IMR-90 (cell line): Measurements from ENCODE around the gene ACTA1. TPM values are rescaled to one million over a fixed set of nuclear protein-coding genes. Genes with fewer than 3 reads are reported as not detected.

ENCODE experiments used
- ATAC-seq: fragments of 200-7000 bp; cut with Tn5 transposase; 2 replicates; pipeline ENCODE4 v1.9.1; 2020; ENCODE audit warnings: low read depth, mild to moderate bottlenecking, moderate library complexity
- BruUV-seq: library from RNA; stranded (reverse); fragments of 400-500 nt; replicated peaks from 2 replicates; lab custom pipeline; 2021; lab: Mats Ljungman, UMichigan
- CTCF ChIA-PET: fragments of 300-600 bp; formaldehyde crosslinking; extraction: SDS; loops from one replicate; lab custom pipeline; 2021; ENCODE audit warnings: antibody characterized with exemption; lab: Yijun Ruan, JAX
- POLR2A ChIA-PET: fragments of 300-600 bp; sonication (Branson Sonifier 250); formaldehyde crosslinking; loops from one replicate; lab custom pipeline; 2022; ENCODE audit warnings: antibody characterized with exemption; ENCODE audit not compliant: unreplicated experiment; lab: Charles Lee
- DNase-seq: peaks from one replicate; pipeline ENCODE4 v3.0.0; 2013
- H2AFZ ChIP-seq: replicated peaks from 2 replicates; pipeline ENCODE3; 2013; ENCODE audit warnings: low read length, mild to moderate bottlenecking; ENCODE audit not compliant: poor library complexity
- H2AK5ac ChIP-seq: 2 replicates; pipeline ENCODE4 v1.6.1; 2013; ENCODE audit warnings: low read depth, low read length, inconsistent platforms
- H2AK9ac ChIP-seq: replicated peaks from 2 replicates; pipeline ENCODE3; 2013; ENCODE audit warnings: mild to moderate bottlenecking, low read depth, low read length, moderate library complexity; ENCODE audit not compliant: poor library complexity
- H2BK120ac ChIP-seq: 2 replicates; pipeline ENCODE4 v1.6.1; 2013; ENCODE audit warnings: low read depth, low read length, inconsistent platforms
- H2BK15ac ChIP-seq: 3 replicates; pipeline ENCODE4 v1.6.1; 2013; ENCODE audit warnings: low read depth, low read length, inconsistent platforms
- H2BK20ac ChIP-seq: 2 replicates; pipeline ENCODE4 v1.6.1; 2013; ENCODE audit warnings: low read depth, mild to moderate bottlenecking, inconsistent platforms, low read length, moderate library complexity
- H2BK5ac ChIP-seq: 2 replicates; pipeline ENCODE4 v1.6.1; 2013; ENCODE audit warnings: mild to moderate bottlenecking, low read depth, low read length, inconsistent platforms; ENCODE audit not compliant: poor library complexity, severe bottlenecking
- H3K14ac ChIP-seq: replicated peaks from 2 replicates; pipeline ENCODE4 v1.6.1; 2013; ENCODE audit warnings: low read depth, low read length, inconsistent platforms
- H3K18ac ChIP-seq: 2 replicates; pipeline ENCODE4 v1.6.1; 2013; ENCODE audit warnings: low read depth, low read length, control low read depth
- H3K23ac ChIP-seq: 2 replicates; pipeline ENCODE4 v1.6.1; 2013; ENCODE audit warnings: low read depth, low read length, inconsistent platforms
- H3K27ac ChIP-seq: 2 replicates; pipeline ENCODE4 v1.5.1; 2013; ENCODE audit warnings: mild to moderate bottlenecking, control low read depth, low read length; ENCODE audit not compliant: insufficient read depth
- H3K27me3 ChIP-seq: 2 replicates; pipeline ENCODE4 v1.6.1; 2013; ENCODE audit warnings: low read length; ENCODE audit not compliant: control insufficient read depth, insufficient read depth
- H3K36me3 ChIP-seq: 2 replicates; pipeline ENCODE4 v1.6.1; 2013; ENCODE audit warnings: low read length, mixed read lengths; ENCODE audit not compliant: control insufficient read depth, insufficient read depth
- H3K4ac ChIP-seq: 2 replicates; pipeline ENCODE4 v1.6.1; 2013; ENCODE audit warnings: low read depth, low read length, inconsistent platforms
- H3K4me1 ChIP-seq: 2 replicates; pipeline ENCODE4 v1.6.1; 2013; ENCODE audit warnings: low read length, mixed read lengths; ENCODE audit not compliant: control insufficient read depth, insufficient read depth
- H3K4me2 ChIP-seq: 2 replicates; pipeline ENCODE4 v1.6.1; 2013; ENCODE audit warnings: low read depth, mild to moderate bottlenecking, control low read depth, low read length, moderate library complexity
- H3K4me3 ChIP-seq: 2 replicates; pipeline ENCODE4 v1.5.1; 2013; ENCODE audit warnings: low read depth, mild to moderate bottlenecking, control low read depth, low read length, moderate library complexity; ENCODE audit not compliant: insufficient read depth
- H3K56ac ChIP-seq: 2 replicates; pipeline ENCODE4 v1.6.1; 2013; ENCODE audit warnings: low read length, inconsistent platforms; ENCODE audit not compliant: insufficient read depth; ENCODE audit errors: extremely low read depth
- H3K79me1 ChIP-seq, 2 experiments: 2 replicates each; pipeline ENCODE4 v1.6.1; 2013; ENCODE audit warnings: low read length in 2 of 2, inconsistent platforms in 1 of 2, low read depth in 1 of 2
- H3K9ac ChIP-seq: 2 replicates; pipeline ENCODE4 v1.6.1; 2013; ENCODE audit warnings: low read depth, low read length, control low read depth
- H3K9me1 ChIP-seq: 2 replicates; pipeline ENCODE4 v1.6.1; 2013; ENCODE audit warnings: low read length, inconsistent platforms; ENCODE audit not compliant: insufficient read depth
- H3K9me3 ChIP-seq: 2 replicates; pipeline ENCODE4 v1.6.1; 2013; ENCODE audit warnings: low read length; ENCODE audit not compliant: control insufficient read depth, insufficient read depth
- H4K20me1 ChIP-seq: 2 replicates; pipeline ENCODE4 v1.6.1; 2013; ENCODE audit warnings: low read length, inconsistent platforms; ENCODE audit not compliant: insufficient read depth
- H4K5ac ChIP-seq: 2 replicates; pipeline ENCODE4 v1.6.1; 2013; ENCODE audit warnings: mild to moderate bottlenecking, low read depth, low read length, control low read depth
- H4K8ac ChIP-seq, 2 experiments: 2 replicates each; pipeline ENCODE4 v1.6.1; 2013; ENCODE audit warnings: low read depth in 2 of 2, low read length in 2 of 2, control low read depth in 1 of 2, inconsistent platforms in 1 of 2
- H4K91ac ChIP-seq: 2 replicates; pipeline ENCODE4 v1.6.1; 2013; ENCODE audit warnings: low read depth, low read length, inconsistent platforms; ENCODE audit not compliant: insufficient read depth
- RFX5 ChIP-seq: IDR thresholded peaks from 2 replicates; pipeline ENCODE4 v1.8.0; 2012; ENCODE audit warnings: low read depth, mild to moderate bottlenecking, low read length, moderate library complexity
- WGBS, 2 experiments: methylation state at CpG; one replicate each; pipeline versions ENCODE4 v1.1.5 to v1.1.7; 2013; ENCODE audit warnings: missing lambda C conversion rate in 2 of 2; ENCODE audit not compliant: insufficient read length in 1 of 2; ENCODE audit errors: extremely low coverage in 2 of 2; 5-methylcytosine and 5-hydroxymethylcytosine counted together
- dilution Hi-C: fragments of 300-500 bp; cut with HindIII; formaldehyde crosslinking; loops from one replicate; pipeline ENCODE4 v1.14.3; 2018; ENCODE audit warnings: low sequenced_read_pairs; ENCODE audit not compliant: unreplicated experiment
- in situ Hi-C: fragments of 300-500 bp; cut with MboI; formaldehyde crosslinking; loops from 3 replicates; pipeline ENCODE4 v1.14.3; 2019; ENCODE audit warnings: low sequenced_read_pairs, inconsistent platforms, mixed read lengths
- intact Hi-C: fragments of 100-400 bp; cut with micrococcal nuclease; formaldehyde crosslinking; loops from 2 replicates; pipeline ENCODE4 v1.10.0; 2022
- polyA plus RNA-seq, 3 experiments: library from polyadenylated mRNA; depleted of rRNA; stranded (reverse); fragments of >200 nt; gene quantifications; 2 replicates each; pipeline ENCODE4 v1.2.3, GENCODE V29; 2012; ENCODE audit warnings: low replicate concordance in 1 of 3
- total RNA-seq: library from RNA; depleted of rRNA; stranded (reverse); fragments of >200 nt; gene quantifications from 2 replicates; pipeline ENCODE4 v1.2.3, GENCODE V29; 2012

Gene ACTA1
- total and polyA plus RNA-seq, 2 of the 4 experiments (the other 2 are of a cell fraction): not detected

- ChIA-PET CTCF (no interaction called here), POLR2A (no interaction called here)
- 47% methylated on average over 4 of the region's 8 CpGs; no CpG with 5 or more reads in 1 of the 2 experiments for WGBS, 2 experiments
- Histone ChIP-seq H3K23ac (no peak overlapping the region), H3K4me3 (no peak overlapping the region), H3K9me3 (0 out of 2 replicates have a peak, but pooled peaks cover 3% of the 10 kb centered on the region), H2AK5ac (no peak overlapping the region), H2AK9ac (no peak overlapping the region), H3K14ac (no peak overlapping the region), H4K20me1 (no peaks in the 10 kb centered on the region), H4K8ac (peak overlapping the region in 1 of 2 experiments; percentile 22; a peak in 1 of 4 replicates), H2AFZ (peak overlapping the region; percentile 79), H3K27ac (no peak overlapping the region), H4K91ac (no peak overlapping the region; the same call in 1 of the 2 replicates), H3K4me2 (no peak overlapping the region; the same call in 1 of the 2 replicates), H2BK5ac (peak overlapping the region; percentile 16), H3K56ac (no peak overlapping the region), H3K4me1 (peaks cover 12% of the 10 kb centered on the region), H3K27me3 (no peaks in the 10 kb centered on the region; the same call in 1 of the 2 replicates), H3K36me3 (no peaks in the 10 kb centered on the region), H2BK120ac (peak overlapping the region; percentile 50), H4K5ac (no peak overlapping the region), H3K4ac (peak overlapping the region; percentile 14), H2BK20ac (no peak overlapping the region; the same call in 1 of the 2 replicates), H3K9ac (no peak overlapping the region), H2BK15ac (no peak overlapping the region), H3K9me1 (peaks cover 9% of the 10 kb centered on the region; the same call in 1 of the 2 replicates), H3K79me1 (no peaks in the 10 kb centered on the region), H3K18ac (no peak overlapping the region)
- TF ChIP-seq RFX5: no peak
- ATAC-seq (peak; percentile 28; the same call in 1 of the 2 replicates), DNase-seq (no peak)
- no TSS peak for BruUV-seq
- in situ Hi-C loops (no loop called here), intact Hi-C loops (no loop called here), dilution Hi-C loops (no loop called here)
These were observed 47.9 kb downstream of the ACTA1 start for GRCh38 chr1:229385853-229386456.
